Mammary epithelial cell (primary cell): ENCODE results near the gene HSD17B4.

Experiments
- EZH2 ChIP-seq: IDR thresholded peaks from 2 replicates; pipeline ENCODE4 v1.6.1; 2012; ENCODE audit warnings: low read length, inconsistent platforms, borderline replicate concordance
- TF ChIP-seq, protein P1 (sequence below), 2 donors: IDR thresholded peaks in 1 of 2; conservative IDR thresholded peaks in 1 of 2; 2 replicates each; pipeline ENCODE4 v1.5.1; 2011 to 2012; ENCODE audit warnings: inconsistent platforms in 2 of 2, low read length in 2 of 2, mild to moderate bottlenecking in 2 of 2, control low read depth in 1 of 2, low read depth in 1 of 2; ENCODE audit not compliant: insufficient read depth in 1 of 2; ENCODE audit errors: extremely low read depth in 1 of 2

DNA sequence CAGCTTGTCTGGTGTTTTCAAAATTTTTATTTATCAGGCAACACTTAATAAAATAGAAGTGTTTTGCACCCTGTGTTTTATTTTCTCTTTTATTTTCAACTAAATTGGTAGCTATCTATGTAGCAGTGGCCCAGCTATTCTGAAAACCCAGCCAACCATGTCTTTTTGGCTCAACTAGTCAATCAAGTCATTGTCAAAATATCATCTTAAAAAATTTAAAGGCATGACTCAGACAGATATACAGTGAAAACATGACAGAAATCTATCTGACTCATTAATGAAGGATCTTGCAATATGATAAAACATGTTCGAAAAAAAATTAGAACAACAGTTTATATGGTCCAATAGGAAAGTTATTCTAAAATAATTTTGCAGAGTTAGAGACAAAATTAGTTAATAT, 75.1 kb downstream of the HSD17B4 start:
- TF ChIP-seq, protein P1, sequence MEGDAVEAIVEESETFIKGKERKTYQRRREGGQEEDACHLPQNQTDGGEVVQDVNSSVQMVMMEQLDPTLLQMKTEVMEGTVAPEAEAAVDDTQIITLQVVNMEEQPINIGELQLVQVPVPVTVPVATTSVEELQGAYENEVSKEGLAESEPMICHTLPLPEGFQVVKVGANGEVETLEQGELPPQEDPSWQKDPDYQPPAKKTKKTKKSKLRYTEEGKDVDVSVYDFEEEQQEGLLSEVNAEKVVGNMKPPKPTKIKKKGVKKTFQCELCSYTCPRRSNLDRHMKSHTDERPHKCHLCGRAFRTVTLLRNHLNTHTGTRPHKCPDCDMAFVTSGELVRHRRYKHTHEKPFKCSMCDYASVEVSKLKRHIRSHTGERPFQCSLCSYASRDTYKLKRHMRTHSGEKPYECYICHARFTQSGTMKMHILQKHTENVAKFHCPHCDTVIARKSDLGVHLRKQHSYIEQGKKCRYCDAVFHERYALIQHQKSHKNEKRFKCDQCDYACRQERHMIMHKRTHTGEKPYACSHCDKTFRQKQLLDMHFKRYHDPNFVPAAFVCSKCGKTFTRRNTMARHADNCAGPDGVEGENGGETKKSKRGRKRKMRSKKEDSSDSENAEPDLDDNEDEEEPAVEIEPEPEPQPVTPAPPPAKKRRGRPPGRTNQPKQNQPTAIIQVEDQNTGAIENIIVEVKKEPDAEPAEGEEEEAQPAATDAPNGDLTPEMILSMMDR (conservative IDR thresholded peaks at IDR 0.05 in 1 of 2, IDR thresholded peaks at IDR 0.05 in 1 of 2; ENCODE audit: extremely low read depth in 1 of 2, insufficient read depth in 1 of 2, low read depth in 1 of 2, low read length in 2 of 2) = no peak
- no peak for TF ChIP-seq EZH2
